Chondrocyte (in vitro differentiated cells): ENCODE results near the gene RAB14. TPM values are rescaled to one million over a fixed set of nuclear protein-coding genes. Genes with fewer than 3 reads are reported as not detected.

Source experiments
- DNase-seq: peaks from one replicate; pipeline ENCODE4 v3.0.0; 2021; ENCODE audit warnings: mixed read lengths, low spot score
- H3K27ac Mint-ChIP-seq: one replicate; pipeline ENCODE4 v1.8.0; 2021; ENCODE audit warnings: mild to moderate bottlenecking, moderate library complexity, mixed read lengths; ENCODE audit not compliant: unreplicated experiment
- H3K27me3 Mint-ChIP-seq: 2 replicates; pipeline ENCODE4 v1.8.0; 2021; ENCODE audit warnings: low read depth, mixed read lengths
- H3K36me3 Mint-ChIP-seq: 2 replicates; pipeline ENCODE4 v1.8.0; 2021; ENCODE audit warnings: low read depth, mixed read lengths
- H3K4me1 Mint-ChIP-seq: 2 replicates; pipeline ENCODE4 v1.8.0; 2021; ENCODE audit warnings: low read depth, mild to moderate bottlenecking, mixed read lengths
- H3K4me3 Mint-ChIP-seq: one replicate; pipeline ENCODE4 v1.8.0; 2021; ENCODE audit warnings: mild to moderate bottlenecking, moderate library complexity, mixed read lengths; ENCODE audit not compliant: unreplicated experiment
- H3K9me3 Mint-ChIP-seq: 2 replicates; pipeline ENCODE4 v1.8.0; 2021; ENCODE audit warnings: low read depth, mixed read lengths
- total RNA-seq: library from RNA; stranded (reverse); gene quantifications from 3 replicates; pipeline ENCODE4 v1.2.1, GENCODE V29; 2021
- TF ChIP-seq, protein P1 (sequence below): fragments of 200-600 bp; sonication (generic); IDR thresholded peaks from 2 replicates; pipeline ENCODE4 v1.5.0; 2021; ENCODE audit warnings: antibody characterized with exemption, mild to moderate bottlenecking, moderate library complexity

The RAB14 gene
- total RNA-seq, 1 donor from 2014 or later = 64.3 TPM

DNA sequence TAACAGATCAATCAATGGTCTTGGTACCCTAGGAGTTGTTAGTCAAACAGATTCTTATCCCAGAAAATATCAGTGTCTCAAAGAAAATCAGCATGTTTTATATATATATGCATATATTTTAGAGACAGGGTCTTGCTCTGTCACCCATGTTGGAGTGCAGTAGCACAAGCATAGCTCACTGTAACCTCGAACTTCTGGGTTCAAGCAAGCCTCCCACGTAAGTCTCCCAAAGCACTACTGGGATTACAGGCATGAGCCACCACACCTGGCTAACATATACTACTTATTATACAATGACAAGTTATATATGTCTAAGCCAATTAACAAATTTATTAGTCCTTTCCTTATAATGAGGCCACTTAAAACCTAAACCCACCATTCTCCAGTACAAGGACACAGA, 10.4 kb downstream of the RAB14 start:
- Mint-ChIP-seq H3K9me3 (no peaks in the 10 kb centered on the region), H3K27ac (peak overlapping the region; percentile 8), H3K4me1 (peaks cover 73% of the 10 kb centered on the region), H3K4me3 (no peak overlapping the region), H3K36me3 (no peaks in the 10 kb centered on the region), H3K27me3 (no peaks in the 10 kb centered on the region)
- TF ChIP-seq, protein P1, sequence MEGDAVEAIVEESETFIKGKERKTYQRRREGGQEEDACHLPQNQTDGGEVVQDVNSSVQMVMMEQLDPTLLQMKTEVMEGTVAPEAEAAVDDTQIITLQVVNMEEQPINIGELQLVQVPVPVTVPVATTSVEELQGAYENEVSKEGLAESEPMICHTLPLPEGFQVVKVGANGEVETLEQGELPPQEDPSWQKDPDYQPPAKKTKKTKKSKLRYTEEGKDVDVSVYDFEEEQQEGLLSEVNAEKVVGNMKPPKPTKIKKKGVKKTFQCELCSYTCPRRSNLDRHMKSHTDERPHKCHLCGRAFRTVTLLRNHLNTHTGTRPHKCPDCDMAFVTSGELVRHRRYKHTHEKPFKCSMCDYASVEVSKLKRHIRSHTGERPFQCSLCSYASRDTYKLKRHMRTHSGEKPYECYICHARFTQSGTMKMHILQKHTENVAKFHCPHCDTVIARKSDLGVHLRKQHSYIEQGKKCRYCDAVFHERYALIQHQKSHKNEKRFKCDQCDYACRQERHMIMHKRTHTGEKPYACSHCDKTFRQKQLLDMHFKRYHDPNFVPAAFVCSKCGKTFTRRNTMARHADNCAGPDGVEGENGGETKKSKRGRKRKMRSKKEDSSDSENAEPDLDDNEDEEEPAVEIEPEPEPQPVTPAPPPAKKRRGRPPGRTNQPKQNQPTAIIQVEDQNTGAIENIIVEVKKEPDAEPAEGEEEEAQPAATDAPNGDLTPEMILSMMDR = no peak
- DNase-seq = no peak

- H3K4me1 Mint-ChIP-seq = peaks cover 65% of the 10 kb centered on the region
- no peak overlapping the region for H3K27ac Mint-ChIP-seq
- DNase-seq = no peak
- TF ChIP-seq, protein P1 = no peak
- H3K27me3 Mint-ChIP-seq = no peaks in the 10 kb centered on the region
- no peak overlapping the region for H3K4me3 Mint-ChIP-seq
- no peaks in the 10 kb centered on the region for H3K9me3 Mint-ChIP-seq
- peaks cover 2% of the 10 kb centered on the region for H3K36me3 Mint-ChIP-seq
Measured at GRCh38 chr9:121189660-121190059, 12.0 kb downstream of the RAB14 start.

- no peak overlapping the region for H3K27ac Mint-ChIP-seq
- H3K9me3 Mint-ChIP-seq = no peaks in the 10 kb centered on the region
- H3K27me3 Mint-ChIP-seq = no peaks in the 10 kb centered on the region
- H3K4me1 Mint-ChIP-seq = peaks cover 62% of the 10 kb centered on the region
- no peak overlapping the region for H3K4me3 Mint-ChIP-seq
- DNase-seq = no peak
- TF ChIP-seq, protein P1 = no peak
- H3K36me3 Mint-ChIP-seq = peaks cover 2% of the 10 kb centered on the region
Measured at GRCh38 chr9:121189006-121189405, 12.7 kb downstream of the RAB14 start.

- TF ChIP-seq, protein P1 = no peak
- no peaks in the 10 kb centered on the region for H3K27me3 Mint-ChIP-seq
- H3K36me3 Mint-ChIP-seq = peaks cover 6% of the 10 kb centered on the region
- no peaks in the 10 kb centered on the region for H3K9me3 Mint-ChIP-seq
- DNase-seq = no peak
- peaks cover 68% of the 10 kb centered on the region for H3K4me1 Mint-ChIP-seq
- peak overlapping the region; percentile 70 for H3K27ac Mint-ChIP-seq
- H3K4me3 Mint-ChIP-seq = no peak overlapping the region
Measured at GRCh38 chr9:121187636-121188305, 13.9 kb downstream of the RAB14 start.

GRCh38 chr9:121185774-121186403, 15.8 kb downstream of the RAB14 start:
- H3K27me3 Mint-ChIP-seq = no peaks in the 10 kb centered on the region
- no peaks in the 10 kb centered on the region for H3K9me3 Mint-ChIP-seq
- H3K4me3 Mint-ChIP-seq = no peak overlapping the region
- H3K4me1 Mint-ChIP-seq = peaks cover 57% of the 10 kb centered on the region
- no peak overlapping the region for H3K27ac Mint-ChIP-seq
- no peak for DNase-seq
- peaks cover 10% of the 10 kb centered on the region for H3K36me3 Mint-ChIP-seq
- TF ChIP-seq, protein P1 = no peak
